ENCODE data around the gene CDHR1.

CDHR1 gene

DNA sequence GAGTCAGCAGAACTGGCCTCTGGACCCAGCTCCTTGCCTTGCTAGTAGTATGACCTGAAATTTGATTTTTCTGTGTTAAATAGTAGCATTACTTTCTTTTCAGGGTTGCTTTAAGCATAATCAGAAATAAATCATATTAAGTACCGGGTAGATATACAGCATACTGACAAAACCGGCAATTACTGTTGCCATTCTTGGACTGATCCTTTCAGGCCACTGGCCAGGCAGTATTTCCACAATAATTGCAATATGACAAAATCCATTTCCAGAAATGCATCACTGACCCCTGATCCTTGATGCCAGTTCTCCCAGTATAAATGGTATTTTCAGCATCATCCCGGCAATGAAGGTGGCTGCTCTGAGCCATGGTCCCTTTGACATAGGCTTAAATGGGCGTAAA lies 40.1 kb downstream of the CDHR1 start:
- no peak for DNase-seq

DNA sequence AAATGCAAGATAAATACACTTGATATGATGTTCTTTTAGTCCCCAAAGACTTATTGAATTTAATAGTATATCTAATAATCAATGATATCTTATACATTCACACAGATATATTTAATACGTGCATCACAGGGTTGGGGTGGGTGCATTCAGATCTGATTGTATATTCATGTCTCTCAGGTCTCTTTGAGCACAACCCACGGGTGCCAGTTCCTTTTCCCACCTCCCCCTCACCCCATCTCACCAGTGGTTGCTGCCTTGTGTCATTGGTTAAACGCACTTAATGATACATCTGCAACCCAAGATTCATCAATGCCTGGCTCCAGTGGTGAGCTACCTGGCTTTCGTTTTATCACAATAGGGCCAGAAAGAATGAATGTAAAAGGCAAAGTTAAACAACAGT lies 40.8 kb downstream of the CDHR1 start:
- DNase-seq: no peak

DNA sequence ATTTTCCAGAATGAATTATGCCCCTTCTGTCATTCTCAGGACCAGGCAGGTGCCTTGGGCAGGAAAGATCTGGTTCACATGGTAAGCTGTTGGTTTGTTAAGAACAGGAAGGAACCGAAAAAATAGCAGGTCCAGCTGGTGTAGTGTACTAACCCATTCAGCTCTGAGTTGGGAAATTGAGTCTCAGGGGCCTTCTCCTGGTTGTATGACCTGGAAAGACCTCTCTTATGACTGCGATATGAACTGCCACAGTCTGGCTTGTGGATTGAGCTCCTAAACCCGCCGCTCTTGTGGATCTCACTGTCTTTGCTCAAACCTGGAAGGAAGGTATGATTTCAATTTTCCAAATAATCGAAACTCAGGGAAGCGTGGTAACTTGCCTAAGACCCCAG lies 42.5 kb downstream of the CDHR1 start:
- no peak for DNase-seq

DNA sequence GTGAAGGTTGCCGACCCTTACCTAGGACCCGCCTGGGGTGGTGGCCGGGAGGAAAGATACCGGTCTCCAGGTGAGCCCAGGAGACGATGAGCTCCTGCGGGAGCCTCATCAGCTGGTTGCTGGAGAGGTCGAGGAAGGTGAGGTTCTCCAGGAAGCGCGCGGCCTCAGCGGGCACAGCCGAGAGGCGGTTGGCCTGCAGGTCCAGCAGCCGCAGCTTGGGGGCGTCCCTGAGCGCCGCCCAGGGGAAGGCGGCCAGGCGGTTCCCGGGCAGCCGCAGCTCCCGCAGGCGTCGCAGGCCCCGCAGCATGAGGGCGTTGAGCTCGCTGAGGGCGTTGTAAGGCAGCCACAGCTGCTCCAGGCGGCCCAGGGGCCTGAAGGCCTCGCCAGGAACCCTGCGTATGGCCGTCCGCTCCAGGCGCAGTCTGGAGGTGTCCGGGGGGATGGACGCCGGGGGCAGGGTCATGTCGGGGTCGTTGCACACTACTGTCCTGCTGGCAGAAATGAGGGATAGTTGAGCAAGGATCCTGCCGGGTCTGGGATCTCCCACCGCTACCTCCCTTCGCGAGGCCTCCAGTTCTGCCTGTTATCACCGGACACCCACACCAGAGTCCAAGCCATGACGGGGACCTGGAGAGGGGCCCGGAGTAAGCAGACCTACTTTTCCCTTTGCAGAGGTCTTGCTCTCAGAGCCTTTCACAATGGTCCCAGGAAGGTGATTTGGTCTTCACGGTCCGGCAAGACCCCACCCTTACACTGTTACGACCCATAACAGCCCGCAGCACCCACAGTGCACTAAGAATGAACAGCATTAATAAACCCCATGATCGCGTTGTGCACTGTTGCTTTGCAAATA lies 43.1 kb downstream of the CDHR1 start:
- DNase-seq: no peak

DNA sequence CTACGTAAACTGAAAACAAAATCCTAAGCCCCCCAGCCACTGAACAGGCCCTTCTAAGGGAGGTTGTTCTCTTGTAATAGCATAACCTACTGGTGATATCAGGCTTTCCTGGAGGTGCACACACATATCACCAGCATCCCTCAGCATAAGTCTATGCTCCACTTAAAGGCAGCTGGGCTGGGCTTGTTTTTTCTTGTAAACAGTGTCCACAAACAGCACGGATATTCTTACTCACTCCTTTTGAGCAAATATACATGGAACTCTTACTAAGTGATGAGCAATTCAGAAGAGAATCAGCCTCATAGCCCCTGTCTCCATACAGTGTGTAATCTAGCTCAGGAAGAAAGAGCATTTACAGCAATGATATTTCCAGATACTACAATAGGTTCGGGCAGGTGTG lies 44.6 kb downstream of the CDHR1 start:
- no peak for DNase-seq

DNA sequence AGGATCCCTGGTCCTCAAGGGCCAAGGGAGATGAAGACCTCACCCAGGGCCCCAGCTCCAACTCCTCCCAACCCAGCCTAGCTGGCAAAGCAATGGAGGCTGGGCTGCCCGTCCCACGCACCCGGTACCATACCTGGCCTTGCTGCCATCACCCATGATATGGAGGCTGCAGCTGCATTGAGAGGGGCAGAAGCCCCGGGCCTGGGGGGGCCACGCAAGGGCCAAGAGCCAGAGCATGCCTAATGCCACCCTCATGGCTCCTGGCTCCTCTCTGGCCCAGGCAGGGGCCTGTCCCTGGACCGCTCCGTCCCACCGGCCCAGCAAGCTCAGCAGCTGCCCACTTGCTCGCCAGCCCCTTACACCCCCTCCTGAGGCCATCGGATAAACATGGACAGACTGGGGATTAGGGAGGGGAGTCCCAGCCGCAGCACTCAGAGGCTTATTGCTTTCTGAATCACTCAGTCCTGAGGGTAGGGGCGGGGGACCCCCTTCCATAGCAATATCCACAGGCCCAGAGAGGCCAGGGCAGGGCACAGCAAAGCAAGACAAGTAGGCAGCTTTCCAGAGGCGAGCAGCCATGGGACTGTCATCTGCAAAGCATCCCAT lies 47.0 kb downstream of the CDHR1 start, which contains the start of gene LRIT1:
Gene LRIT1 (minus strand): TSS at position 362 of the 606 bp plus-strand sequence. CDS start 107 bp downstream, at position 255.
- DNase-seq: no peak

DNA sequence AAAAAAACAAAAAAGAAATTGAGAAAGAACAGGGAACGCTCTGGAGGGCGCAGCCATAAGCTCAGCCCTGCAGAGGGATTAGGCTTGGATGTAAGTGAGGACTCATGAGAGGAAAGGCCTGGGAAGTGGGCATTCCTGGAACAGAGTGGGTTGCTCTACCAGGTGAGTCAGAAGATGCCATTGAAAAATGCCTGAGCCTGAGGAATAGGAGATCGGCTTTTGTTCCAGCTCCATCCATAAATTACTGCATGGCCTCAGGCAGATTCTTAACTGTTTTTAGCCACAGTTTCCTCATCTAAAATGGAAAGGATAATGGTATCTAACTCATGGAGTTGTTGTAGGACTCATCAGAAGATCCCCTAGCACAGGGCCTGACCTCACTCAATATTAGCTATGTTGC lies 49.4 kb downstream of the CDHR1 start:
- DNase-seq: no peak

DNA sequence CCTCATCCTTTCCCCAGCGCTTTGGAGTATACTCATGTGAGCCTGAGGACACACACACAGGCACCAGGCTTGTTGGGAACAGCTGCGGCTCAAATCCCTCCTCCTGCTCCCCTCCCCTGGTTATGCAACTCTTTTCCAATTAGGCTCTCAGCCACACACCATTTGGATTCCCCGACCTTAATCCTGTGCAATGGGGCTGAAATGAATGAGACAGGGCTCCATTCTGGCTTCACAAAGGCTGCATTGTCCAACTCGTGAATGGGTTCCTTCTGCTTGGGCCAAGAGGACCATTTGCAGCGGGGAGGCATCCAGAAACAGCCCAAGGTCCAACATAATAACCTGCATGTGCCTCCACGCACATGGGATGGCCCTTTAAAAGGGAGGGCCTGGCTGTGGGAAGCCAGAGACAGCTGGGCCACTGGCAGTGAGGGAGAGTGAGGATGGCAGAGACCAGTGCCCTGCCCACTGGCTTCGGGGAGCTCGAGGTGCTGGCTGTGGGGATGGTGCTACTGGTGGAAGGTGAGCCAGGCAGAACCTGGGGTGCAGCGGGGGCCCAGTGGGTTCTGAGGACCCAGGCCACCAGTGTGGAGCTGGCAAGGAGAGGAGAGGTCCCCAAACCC lies 50.4 kb downstream of the CDHR1 start, which contains the start of gene RGR:
Gene RGR (plus strand): TSS at position 403 of the 620 bp plus-strand sequence. CDS start 38 bp downstream, at position 441.
- DNase-seq: no peak

DNA sequence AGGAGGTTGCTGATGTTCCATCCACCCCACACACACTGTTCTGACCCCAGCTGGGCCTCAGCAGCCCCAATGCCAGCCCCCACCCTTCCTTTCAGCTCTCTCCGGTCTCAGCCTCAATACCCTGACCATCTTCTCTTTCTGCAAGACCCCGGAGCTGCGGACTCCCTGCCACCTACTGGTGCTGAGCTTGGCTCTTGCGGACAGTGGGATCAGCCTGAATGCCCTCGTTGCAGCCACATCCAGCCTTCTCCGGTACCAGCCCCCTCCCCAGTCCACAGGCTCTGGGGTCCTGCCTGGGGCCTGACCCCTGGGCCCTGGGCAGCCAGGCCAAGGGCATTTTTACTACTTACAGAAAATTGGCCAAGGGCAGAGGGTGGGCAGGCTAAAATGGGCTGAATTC lies 53.2 kb downstream of the CDHR1 start:
- no peak for DNase-seq

DNA sequence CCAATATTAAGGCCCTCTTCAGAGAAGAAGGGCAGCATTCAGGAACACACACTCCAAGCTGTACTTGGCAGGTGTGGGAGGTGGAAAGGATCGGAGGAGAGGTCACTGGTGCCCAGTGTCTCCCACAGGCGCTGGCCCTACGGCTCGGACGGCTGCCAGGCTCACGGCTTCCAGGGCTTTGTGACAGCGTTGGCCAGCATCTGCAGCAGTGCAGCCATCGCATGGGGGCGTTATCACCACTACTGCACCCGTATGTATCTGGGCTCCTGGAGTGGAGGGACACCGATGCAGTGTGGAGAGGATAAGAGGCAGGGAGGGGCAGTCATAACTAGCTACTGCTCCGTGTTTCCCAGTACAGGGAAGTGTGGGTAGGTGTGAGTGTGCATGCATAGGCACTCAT lies 54.5 kb downstream of the CDHR1 start:
- no peak for DNase-seq

DNA sequence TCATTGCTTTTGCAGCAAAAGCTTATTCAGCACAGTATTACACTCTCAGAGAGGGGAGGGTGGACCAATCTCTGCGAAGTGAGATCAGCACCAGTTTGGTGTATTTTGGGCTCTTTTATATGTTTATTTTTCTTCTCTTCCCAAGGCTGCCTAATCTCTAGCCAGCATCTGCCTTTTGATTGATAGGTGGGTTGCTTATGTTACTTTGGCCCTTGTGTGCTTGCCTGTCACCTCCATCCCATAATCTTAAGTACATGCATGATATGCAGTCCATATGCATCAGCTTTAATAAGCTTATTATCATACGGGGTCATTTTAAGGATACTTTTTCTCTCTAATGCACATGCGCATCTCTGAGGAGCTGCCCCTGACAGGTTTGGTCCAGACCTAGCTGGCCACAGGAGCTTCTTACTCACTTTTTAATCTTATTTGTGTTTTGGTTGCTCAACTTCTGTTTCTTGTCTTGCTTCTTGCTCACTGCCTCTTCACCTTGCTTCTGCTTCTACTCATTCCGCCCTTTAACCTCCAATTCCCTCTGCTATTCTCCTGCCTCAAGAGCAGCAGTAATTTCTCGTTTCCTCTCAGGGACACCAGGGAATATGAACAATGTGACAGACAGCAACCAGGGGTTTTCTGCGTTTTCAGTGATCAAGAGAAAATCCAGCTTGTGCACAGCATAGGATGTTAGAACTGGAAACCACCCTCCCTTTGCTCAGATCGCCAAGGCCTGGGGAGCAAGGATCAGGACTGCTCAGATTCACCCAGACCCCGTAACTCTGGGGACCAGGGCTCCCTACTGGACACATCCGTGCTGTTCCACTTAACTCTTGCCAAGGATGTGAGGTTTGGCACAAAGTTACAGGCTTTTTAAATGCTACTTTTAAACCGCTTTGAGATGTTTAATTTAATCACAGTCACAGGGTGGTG lies 60.5 kb downstream of the CDHR1 start:
- DNase-seq: no peak

DNA sequence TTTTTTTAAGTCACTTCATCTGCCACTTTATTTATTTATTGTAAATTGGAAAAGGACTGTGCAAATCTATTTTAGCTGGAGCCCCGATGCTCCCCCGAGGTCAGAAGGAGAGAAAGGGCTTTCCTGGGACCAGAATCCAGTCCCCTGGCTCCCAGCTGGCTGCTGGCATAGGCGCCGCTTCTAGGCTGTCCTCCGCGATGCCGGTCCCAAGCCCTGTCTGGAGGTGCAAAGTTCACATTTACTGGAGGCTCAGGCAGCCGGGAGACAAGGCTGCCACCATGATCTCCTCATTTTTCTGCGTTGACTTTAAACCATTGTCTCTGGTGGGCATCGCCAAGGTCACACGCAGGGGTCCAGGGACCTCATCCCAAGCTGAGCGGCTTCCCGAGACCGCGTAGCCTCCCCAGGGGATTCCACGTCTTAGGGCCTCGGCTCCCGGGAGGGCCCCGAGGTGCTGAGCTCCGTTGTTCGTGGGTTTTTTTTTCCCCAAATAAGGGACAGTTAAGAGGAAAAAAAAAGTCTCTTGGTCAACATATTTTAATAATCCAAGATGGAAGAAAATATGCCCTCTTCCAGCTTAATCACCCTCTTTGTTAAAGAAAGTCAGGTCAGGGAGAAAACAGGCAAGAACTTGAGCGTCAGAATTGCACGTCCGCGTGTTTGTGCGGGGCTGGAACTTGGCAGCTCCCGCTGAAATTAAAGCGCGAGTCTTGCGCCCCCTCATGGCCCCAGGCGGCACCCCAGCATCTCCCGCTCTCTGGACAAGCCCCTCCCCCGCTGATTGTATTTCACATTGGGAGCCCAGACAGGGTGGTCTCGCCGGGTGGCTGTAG lies 62.4 kb downstream of the CDHR1 start:
- no peak for DNase-seq

DNA sequence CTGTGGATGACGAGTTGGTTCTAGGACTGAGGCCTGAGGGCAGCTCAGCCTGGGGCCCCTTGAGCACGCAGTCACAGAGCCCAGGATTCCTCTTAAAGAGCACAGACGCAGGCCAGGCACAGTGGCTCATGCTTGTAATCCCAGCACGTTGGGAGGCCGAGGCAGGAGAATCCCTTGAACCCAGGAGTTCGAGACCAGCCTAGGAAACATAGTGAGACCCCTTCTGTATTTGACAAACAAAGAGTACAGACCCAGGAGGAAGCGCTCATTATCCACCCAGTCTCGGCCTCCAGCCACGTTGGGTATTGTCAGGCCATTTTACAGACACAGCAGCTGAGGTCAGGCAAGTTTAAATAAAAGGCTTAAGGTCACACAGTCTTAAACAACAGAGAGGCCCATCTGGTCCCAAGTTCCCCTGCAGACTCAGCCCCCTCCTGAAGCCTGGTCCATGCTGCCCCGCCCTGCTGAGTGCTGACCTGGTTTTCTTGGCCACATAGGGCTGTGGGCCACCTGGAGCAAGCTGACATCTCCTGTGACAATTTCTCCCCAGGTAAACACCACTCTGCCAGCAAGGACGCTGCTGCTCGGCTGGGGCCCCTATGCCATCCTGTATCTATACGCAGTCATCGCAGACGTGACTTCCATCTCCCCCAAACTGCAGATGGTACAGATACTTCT lies 63.1 kb downstream of the CDHR1 start:
- DNase-seq: no peak

DNA sequence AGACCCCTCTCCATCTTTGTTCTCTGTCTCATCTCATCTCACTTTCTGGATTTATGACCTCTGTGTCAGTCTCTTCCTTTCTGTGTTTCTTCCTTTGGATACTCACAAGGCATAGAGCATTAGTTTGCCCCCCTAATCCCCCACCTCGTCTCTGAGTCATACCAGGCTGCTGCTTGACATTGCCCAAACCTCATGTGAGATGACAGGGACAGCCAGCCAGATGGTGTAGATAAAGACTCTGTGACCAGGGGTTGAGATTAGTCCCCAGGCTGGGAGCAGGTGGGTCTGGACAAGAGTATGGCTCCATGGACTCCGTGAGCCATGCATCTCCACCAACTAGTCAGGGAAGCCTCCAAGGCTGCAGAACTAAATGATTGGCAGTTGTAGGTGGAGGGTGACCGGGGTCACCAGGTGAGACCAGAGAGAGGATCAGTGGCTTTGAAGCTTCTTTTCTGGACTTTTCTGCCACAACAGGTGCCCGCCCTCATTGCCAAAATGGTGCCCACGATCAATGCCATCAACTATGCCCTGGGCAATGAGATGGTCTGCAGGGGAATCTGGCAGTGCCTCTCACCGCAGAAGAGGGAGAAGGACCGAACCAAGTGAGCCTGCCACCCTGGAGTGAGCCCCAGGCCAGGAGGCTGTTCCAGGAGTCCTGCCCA lies 63.8 kb downstream of the CDHR1 start:
- DNase-seq: no peak

DNA sequence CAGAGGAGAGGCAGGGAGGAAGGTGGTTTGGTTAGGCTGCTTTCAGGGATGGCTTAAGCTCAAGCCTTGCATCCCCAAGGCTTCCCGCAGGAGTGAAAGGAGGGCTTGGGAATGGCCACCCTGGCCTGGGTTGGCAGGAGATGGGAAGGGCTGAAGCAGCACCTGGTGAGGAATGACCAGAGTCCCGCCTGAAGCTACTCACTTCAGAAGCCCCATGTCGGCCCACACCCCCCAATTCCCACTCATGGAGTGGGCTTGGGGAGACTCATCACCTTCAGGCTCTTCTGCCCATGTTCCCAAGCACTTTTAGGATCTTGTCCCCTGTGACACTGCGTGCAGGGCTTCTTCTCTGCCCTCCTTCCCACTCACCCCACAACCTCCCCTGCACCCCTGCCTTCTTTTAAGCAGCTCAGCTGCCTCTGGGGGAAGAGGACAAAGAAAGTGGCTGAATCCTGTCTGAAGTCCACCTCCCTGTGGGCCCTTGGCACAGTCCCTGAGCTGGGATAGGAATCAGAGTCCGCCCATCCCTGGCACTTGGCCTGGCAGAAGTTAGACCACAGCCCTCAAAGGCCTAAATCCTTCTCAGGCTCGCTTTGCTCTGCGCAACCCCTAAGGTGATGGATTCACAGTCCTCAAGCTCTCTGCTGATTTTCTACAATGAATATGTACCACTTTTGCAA lies 67.0 kb downstream of the CDHR1 start:
- DNase-seq: no peak

DNA sequence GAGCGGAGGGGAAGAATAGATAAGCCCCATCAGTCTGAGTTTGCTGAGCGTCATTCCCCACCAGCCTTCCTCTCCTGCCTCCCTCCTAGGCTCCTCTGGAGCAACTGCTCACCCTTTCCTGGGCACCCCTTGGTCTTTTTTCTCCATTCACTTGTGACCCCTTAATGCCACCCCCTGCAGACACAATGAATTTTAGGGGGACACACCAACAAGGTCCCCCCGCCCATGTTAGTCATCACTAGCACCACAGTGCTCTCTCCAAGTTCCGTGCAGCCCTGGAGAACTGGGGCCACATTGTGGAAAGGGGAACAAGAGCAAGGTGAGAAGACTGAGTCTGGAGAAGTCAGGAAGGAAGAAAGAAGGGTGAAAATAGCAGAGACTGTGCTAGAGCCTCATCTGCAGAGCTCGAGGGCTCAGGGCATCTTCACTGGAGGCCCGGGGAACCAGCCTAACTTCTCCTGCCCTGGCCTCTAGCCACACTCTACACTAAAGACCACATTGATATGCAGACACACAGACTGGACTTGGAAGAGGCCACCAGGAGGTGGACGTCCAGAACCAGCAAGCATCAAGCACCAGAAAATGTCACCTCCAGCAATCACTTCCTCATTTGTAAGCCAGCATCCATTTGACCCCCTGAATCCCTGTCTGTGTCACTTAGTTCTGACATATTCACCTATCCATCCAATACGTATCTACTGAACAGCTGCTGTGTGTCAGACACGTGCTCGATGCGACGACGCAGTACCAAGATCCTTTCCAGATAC lies 68.0 kb downstream of the CDHR1 start:
- no peak for DNase-seq

DNA sequence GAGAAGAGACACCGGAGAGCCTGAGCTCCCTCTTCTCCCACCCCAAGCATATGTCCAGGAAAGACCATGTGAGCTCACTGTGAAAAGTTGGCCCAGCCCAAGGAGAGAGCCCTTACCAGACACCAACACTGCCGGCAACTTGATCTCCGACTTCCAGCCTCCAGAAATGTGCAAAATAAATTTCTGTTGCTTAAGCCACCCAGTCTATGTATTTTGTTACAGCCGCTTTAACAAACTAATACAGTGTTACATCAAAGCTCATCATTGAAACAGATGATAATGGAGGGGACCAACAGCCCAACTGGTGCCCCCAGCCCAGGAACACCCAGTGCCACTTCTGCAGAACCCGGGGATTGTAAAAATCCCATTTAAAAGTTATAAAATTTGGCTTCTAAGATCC lies 69.4 kb downstream of the CDHR1 start:
- no peak for DNase-seq

DNA sequence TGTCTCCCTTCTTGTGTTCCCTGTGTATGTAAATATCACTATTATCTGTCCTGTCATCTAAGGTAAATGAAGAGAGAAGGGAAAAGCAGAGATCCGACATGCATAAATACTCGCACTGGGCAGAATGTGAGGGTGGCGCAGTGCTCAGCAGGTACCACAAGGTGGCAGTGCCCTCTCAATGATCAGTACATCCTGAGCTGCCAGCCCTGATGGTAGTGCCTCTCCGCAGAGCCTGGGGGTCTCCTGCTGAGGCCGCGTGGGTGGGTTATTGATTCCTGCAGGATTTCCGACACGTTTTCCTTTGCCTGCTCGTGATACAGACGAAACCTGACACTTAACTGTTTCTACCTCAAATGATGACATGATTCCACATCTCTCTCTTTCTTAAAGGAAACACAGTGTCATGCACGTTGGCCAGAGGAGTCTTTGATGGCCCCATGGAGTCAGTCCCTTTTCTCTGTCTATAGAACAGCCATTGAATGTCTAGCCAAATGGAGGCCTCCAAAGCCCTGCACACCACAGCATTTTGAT lies 70.3 kb downstream of the CDHR1 start:
- DNase-seq: peak; percentile 53

DNA sequence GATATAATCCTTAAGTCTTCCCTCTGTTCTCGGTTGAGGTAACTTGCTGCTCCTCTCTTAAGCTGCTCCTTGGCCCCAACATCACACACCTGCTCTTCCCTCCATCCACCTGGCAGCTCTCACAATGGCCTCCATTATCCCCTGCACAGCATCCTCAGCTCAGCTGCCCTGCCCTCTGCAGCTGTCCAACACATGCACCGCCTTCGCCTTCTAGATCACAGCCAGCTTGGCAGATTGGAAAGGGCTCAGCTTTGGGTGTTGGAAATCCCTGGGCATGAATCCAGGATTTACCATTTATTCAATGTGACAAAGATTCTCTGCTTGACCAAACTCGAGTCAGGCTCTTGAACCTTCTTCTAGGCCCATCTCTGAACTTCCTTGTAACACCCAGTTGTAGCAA lies 71.1 kb downstream of the CDHR1 start:
- no peak for DNase-seq
